SK-N-MC (cell line): ENCODE results near the gene CITED4.

ENCODE experiments used
- EZH2 ChIP-seq: fragments of 200-600 bp; sonication (generic); IDR thresholded peaks from one replicate; pipeline ENCODE4 v1.6.1; 2017; ENCODE audit warnings: antibody characterized with exemption
- POLR2AphosphoS5 ChIP-seq: IDR thresholded peaks from 2 replicates; pipeline ENCODE4 v1.6.1; 2012; ENCODE audit warnings: mild to moderate bottlenecking, low read depth, low read length, borderline replicate concordance

DNA sequence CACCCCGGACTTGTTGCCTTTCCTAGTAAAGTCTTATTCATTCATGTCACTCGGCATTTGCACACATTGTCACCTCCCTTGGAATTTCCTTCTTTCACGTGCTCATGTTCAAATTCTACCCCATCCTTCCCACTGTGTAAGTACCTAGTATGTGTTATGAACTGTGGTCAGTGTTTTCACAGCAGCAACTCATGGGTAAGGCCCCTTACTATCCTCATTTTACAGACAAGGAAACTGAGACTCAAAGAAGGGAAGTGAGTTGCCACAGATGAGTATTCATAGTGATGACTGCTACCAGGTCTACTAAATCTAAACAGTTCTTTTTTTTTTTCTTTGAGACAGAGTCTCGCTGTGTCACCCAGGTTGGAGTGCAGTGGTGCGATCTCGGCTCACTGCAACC is 10.5 kb downstream of the CITED4 start:
- TF ChIP-seq EZH2 (no peak), POLR2AphosphoS5 (no peak)
